PC-9 (cell line): ENCODE results near the gene WAPL.

Experiments
- EZH2 ChIP-seq: fragments of 200-600 bp; sonication (generic); IDR thresholded peaks from 2 replicates; pipeline ENCODE4 v1.8.0; 2017; ENCODE audit warnings: antibody characterized with exemption, low read depth
- TF ChIP-seq, protein P1 (sequence below): fragments of 200-600 bp; sonication (generic); conservative IDR thresholded peaks from 2 replicates; pipeline ENCODE4 v1.6.1; 2017; ENCODE audit warnings: mixed run types, antibody characterized with exemption, mild to moderate bottlenecking, moderate library complexity

- TF ChIP-seq, protein P1, sequence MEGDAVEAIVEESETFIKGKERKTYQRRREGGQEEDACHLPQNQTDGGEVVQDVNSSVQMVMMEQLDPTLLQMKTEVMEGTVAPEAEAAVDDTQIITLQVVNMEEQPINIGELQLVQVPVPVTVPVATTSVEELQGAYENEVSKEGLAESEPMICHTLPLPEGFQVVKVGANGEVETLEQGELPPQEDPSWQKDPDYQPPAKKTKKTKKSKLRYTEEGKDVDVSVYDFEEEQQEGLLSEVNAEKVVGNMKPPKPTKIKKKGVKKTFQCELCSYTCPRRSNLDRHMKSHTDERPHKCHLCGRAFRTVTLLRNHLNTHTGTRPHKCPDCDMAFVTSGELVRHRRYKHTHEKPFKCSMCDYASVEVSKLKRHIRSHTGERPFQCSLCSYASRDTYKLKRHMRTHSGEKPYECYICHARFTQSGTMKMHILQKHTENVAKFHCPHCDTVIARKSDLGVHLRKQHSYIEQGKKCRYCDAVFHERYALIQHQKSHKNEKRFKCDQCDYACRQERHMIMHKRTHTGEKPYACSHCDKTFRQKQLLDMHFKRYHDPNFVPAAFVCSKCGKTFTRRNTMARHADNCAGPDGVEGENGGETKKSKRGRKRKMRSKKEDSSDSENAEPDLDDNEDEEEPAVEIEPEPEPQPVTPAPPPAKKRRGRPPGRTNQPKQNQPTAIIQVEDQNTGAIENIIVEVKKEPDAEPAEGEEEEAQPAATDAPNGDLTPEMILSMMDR, result no peak
- no peak for TF ChIP-seq EZH2
These were observed 119.9 kb downstream of the WAPL start for GRCh38 chr10:86401588-86402282.
